ENCODE results near the gene C9orf72.
"Not testable (repeated sequence)": the region's sequence is repeated elsewhere in the genome, so short reads cannot be mapped to it uniquely, and the experiment has no call there.

The C9orf72 gene

GRCh38 chr9:27572918-27573633, at the start of gene C9orf72:
Gene C9orf72 (minus strand): TSS chr9:27573481. CDS start chr9:27567120, 6,361 bp downstream.
- peak; percentile 83 for DNase-seq

GRCh38 chr9:27622693-27623340, 49.5 kb upstream of the C9orf72 start:
- no peak for DNase-seq

DNA sequence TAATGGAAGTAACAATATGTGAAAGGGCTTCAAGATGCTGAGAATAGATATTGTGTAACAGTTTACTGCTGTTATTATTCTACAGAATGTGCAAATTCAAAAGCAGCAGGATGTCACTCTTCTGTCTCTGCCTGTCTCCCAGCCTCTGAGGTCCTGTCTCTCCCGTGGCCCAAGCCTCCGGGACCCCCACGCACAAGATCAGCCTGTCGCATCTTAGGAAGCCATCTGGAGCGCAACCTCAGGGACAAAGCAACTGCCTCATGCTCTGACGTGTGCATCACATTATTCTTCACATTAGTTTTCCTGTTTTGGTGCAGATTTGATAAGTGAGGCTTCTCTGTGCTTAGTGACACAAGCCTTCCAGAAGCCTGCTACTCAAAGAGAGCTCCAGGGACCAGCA, 46.5 kb upstream of the C9orf72 start:
- DNase-seq = no peak

GRCh38 chr9:27618066-27618465, 44.8 kb upstream of the C9orf72 start:
- no peak for DNase-seq

GRCh38 chr9:27614551-27614950, 41.3 kb upstream of the C9orf72 start:
- no peak for DNase-seq

DNA sequence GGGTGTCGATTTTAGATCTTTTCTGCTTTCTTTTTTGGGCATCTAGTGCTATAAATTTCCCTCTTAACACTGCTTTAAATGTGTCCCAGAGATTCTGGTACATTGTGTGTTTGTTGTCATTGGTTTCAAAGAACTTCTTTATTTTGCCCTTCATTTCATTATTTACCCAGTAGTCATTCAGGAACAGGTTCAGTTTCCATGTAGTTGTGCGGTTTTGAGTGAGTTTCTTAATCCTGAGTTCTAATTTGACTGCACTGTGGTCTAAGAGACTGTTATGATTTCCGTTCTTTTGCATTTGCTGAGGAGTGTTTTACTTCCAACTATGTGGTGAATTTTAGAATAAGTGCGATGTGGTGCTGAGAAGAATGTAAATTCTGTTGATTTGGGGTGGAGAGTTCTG, 38.8 kb upstream of the C9orf72 start:
- DNase-seq = not testable (repeated sequence)

- DNase-seq = no peak
Measured at GRCh38 chr9:27610622-27611021, 37.3 kb upstream of the C9orf72 start.

- no peak for DNase-seq
Measured at GRCh38 chr9:27602954-27603353, 29.7 kb upstream of the C9orf72 start.

DNA sequence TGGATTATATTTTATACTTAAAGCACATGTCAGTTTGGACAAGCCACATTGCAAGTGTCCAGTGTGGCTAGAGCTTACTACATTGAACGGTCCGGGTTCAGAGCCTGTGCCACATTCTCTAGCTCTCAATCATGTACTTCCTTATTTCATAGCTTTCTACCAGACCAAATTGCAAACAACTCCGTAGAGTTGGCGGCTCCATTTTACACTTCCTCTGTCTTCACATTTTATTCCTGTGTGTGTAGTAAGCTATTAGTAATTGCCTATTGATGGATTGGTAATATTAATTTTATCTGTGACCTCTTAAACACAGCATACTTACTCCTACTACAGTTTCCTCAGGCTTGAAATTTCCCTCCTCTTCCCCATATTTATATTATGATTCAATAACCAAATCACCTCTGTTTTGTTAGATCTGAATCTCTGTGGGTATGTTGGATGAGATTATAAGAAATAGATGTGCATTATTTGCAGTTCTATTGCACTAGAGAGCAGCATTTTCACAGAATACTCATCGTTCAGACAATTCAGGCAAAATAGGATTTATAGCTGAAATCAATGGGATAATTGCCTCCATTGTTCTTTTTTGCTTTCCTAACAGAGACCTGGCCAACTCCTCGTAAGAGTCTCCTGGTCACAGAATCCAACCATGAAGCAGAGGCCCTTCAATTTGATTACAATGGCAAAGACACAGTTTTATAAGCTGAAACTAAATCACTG, 29.0 kb upstream of the C9orf72 start:
- DNase-seq = no peak

DNA sequence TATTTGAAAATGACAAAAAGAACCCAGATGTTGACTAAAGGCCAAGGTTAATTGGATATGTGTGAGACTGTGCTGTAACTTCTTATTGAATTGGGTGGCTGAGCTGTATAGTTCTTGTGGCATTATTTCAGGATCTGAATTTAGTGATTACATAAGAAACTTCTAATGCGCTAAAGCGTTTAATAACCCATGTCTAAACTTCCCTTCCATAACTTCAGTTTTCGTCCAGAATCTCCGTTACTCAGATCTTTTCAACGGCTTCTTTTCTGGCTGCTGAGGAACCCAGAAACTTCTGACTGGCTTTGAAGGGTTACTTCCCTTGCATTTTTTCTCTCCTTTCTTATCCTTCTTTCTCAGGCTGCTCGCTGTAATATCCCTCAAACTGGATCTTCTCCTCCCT, 28.1 kb upstream of the C9orf72 start:
- DNase-seq = no peak

DNA sequence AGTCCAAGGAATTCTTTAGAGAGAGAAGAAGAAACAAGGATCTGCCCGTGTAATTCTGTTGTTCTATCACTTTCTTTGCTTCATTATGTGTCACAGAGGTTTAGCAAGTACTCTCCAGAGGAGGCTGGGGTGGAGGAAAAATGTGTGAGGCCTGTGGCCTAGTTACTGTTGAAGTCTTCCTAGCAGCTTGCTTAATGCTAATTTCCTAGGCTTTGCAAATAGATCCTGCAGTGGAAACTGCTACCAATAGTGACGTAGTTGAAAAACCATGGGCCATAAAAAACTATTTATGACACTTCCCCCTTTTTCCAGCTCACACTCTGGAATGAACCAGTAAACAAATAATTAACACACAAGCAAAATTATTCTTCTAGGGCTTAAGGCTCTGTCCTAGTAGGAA, 27.0 kb upstream of the C9orf72 start:
- no peak for DNase-seq

GRCh38 chr9:27599870-27600238, 26.6 kb upstream of the C9orf72 start:
- no peak for DNase-seq

DNA sequence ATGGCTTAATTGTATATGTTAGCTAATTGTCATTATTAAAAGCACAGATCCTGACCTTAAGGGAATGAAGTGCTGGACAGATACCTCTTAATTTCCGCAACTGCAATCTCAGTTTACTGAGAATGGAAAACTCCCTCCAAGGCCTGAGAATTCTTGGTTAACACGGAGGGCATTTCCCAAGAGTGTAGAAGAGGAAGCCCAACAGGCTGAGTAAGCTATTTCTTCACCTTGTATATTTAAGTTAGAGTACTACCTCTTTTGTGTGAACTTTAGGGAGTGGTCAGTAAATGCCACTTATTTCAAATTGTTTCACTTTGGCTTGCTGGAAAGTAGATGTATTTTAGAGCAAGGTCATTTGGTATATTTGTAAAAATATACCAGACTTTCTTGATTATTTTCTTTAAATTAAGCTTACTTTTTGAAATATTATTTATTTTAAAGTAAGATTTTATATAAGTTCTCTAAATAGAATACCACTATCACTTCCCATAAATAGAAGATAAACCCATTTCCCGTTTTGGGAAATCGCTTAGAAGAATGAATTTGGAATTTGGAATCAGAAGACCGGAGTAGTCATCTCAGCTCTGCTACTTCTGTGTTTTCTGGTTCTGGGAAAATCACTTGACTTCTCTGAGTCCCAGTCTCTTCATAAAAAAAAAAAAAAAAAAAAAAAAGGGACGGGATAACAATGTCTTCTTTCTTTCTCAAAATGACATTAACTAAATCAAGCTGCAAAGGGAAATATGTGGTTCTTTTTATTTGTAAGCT, 26.0 kb upstream of the C9orf72 start:
- peak; percentile 18 for DNase-seq

DNA sequence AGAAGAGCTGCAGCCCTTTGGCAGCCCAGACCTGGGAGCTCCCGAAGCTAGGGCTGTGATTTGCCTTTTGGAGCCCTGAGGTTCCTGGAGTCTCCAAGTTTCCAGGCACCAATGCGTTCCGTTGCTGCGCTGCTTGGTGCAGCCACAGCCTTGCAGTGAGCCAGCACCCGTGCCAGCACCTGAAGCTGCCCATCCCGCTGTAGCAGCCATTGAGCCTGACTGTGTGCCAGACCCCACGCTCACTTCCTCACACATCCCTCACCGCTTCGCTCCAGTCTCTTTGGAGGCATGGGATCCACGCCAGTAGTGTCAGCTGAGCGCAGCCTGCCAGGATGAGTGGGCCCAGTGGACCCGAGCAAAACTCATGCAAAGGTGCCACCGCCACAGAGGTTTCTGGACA, 22.5 kb upstream of the C9orf72 start:
- no peak for DNase-seq

- no peak for DNase-seq
Measured at GRCh38 chr9:27591672-27592071, 18.4 kb upstream of the C9orf72 start.

GRCh38 chr9:27591093-27591492, 17.8 kb upstream of the C9orf72 start:
- DNase-seq = no peak

DNA sequence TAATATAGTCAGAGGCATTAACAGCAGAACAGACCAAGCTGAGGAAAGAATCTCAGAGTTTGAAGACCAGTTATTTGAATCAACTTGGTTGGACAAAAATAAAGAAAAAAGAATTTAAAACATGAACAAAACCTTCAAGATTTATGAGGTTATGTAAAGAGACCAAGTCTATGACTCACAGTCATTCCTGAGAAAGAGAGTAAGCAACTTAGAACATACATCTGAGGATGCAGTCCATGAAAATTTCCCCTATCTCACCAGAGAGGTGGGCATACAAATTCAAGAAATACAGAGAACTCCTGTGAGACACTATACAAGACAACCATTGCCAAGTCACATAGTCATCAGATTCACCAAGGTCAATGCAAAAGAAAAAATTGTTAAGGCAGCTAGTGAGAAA, 17.4 kb upstream of the C9orf72 start:
- no peak for DNase-seq

- DNase-seq = no peak
Measured at GRCh38 chr9:27589462-27589861, 16.2 kb upstream of the C9orf72 start.

DNA sequence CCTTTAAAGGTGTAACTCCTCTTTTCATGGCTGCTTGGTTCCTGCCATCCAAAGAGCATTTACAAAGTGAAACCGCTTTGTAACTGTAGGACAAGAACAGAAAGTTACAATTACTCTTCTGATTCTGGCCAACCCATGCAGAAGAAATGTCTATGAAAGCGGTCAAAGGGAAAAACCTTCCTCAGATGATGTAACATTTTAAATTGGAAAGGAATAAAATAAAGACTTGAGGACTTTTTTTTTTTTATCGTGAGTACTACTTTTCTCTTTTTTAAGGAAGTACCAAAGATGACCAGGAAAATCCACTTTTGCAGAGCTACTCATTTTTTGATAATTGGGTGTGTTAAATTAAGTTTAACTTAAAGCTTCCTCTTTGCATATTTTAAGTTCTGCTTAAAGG, 13.0 kb upstream of the C9orf72 start:
- no peak for DNase-seq

- DNase-seq = no peak
Measured at GRCh38 chr9:27584931-27585330, 11.7 kb upstream of the C9orf72 start.

- no peak for DNase-seq
Measured at GRCh38 chr9:27582794-27583193, 9.5 kb upstream of the C9orf72 start.

DNA sequence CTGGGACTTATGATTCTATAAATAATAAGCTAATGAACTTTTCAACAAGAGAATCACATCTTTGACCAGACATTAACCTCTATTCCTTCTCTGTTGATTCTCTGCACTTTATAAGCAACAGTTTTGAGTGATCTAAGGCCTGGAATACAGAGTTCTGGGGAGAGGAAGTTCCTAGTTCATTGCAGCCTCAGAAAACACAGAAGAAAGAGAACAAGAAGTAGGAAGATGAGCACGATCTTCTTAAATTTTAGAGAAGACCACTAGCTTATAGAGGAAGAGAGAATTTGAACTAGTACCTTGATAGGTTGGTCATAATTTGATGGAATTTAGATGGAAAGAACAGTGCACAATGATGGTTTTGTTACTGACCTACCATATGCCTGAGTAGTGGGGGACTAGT, 8.5 kb upstream of the C9orf72 start:
- DNase-seq = no peak
